Anterior cingulate cortex (tissue), 58 donors: ENCODE data around the gene GRIN1.

Experiments used
- DNase-seq, 58 donors: peaks; one replicate each; lab custom pipeline; 2025; lab: John Stamatoyannopoulos, UW

GRIN1 gene

GRCh38 chr9:137188490-137189296 is 49.7 kb downstream of the GRIN1 start, which contains the start of the genes ANAPC2 and SSNA1:
TSS of gene ANAPC2 (minus strand) at chr9:137188560. CDS start at chr9:137188532, 28 bp downstream.
TSS of gene SSNA1 (plus strand) at chr9:137188676. CDS start at chr9:137188727, 51 bp downstream.
- peak; percentile 30 to 95 (median 90) for DNase-seq

GRCh38 chr9:137189297-137190295 is 50.6 kb downstream of the GRIN1 start:
- no peak for DNase-seq

DNA sequence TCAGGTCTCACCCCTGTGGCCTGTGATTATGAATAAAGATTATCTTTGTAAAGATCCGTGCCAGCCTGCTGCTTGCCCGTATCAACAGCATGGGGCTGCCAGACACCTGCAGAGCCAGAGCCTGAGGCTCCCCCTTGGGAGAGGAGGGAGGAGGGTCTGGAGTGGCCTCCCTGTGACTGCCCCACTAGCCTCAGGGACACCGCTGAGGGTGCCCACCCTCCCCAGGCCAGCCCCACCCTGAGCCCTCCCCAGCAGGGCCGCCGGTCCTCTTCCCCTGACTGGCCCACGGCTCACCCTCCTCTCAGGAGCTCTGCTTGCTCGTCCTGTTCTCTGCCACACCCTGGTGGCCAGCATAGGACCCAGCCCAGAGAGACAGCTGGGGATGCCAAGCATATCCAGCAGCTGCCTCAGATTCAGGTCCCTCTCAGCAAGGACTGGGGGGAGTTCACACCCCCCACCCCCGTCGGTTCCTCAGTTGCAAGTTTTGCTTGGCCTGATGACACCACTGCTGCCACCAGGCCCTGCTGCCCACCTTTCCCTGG is 51.4 kb downstream of the GRIN1 start:
- no peak for DNase-seq

DNA sequence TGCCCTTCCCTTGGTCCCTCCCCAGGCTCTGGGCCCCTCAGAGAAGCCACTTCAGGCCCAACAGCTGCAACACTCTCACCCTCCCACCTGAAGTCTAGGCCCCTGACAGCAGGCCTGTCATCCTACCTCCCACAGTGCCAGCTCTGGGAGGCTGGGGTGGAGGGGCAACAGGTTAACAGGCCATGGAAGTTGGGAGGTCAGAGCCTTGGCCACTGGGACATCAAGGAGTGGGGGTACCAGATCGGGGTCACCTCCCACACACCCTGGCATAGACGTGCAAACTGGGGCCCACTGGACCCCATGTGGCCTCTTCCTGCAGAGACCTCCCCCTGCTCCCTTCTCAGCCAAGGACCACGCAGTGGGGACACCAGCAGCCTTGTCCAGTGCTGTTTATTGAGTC is 52.3 kb downstream of the GRIN1 start:
- DNase-seq: no peak

GRCh38 chr9:137191691-137192447 is 52.9 kb downstream of the GRIN1 start:
- DNase-seq: peak in 48 of 58 donors; percentile 8 to 87 (median 58)

DNA sequence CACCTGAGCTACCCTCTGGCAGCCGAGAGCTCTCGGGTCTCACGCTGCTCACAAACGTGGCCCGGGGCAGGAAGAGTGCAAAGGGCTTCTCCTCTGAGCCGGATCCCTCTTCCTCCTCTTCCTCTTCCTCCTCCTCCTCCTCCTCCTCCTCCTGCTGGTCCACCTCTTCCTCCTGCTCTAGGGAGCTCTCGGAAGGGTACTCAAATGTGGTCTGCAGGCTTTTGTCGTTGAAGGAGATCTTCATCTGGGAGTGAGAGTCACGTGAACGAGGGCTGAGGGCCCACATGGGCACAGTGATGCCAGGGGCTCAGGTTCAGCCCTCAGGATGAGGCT is 53.5 kb downstream of the GRIN1 start:
- DNase-seq: no peak

DNA sequence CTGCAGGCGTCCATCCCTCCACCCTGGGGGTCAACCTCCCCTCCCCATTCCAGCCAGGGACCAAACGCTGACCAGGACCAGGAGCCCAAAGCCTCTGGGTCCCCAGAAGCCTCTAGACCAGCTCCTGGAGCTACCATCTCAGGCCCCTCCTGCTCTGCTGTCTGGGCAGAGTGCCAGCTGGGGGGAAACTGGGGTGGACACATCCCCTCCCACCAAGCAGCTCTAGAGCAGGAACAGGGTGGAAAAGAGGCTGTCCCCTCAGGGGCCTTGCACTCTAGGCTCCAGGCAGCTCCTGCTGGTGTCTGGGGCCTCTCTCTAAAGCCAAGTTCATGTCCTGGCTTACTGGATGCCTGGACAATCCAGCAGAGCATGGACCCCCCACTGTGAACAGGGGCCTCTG is 53.9 kb downstream of the GRIN1 start:
- no peak for DNase-seq

DNA sequence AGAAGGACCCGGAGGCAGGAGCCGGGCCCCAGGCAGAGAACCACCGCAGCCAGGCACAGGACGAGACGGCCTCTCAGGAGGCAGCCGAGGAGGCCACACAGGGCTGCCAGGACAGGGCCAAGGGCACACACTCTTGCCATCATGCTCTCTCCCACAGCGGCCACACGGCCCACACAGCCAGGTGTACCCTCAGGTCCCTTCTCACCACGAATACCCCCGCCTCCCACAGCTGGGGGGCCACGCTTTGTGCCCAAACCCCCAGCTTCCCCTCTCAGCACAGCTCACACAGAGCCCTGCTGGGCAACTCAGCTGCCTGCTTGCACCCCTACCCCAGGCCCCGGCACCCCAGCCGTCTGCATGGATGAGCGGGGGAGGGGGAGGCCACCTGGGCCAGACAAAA is 54.8 kb downstream of the GRIN1 start:
- no peak for DNase-seq

DNA sequence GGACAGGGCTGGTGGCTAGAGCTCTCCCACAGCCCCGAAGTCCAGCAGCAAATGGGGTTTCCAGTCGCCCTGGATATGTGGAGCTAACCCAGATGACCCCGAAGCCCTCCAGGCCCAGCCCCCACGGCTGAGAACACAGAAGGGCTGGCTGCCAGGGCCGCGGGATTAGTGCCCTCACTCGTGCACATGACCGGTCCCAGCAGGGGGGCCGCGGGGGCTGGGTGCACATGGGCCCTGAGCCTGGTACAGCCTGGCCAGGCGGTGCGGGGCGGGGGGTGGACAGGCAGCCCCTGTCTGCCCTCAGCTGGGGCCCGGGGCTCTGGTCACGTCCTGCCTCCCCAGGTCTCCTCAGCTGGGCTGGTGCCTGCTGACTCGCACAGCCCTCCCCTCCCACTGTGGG is 55.4 kb downstream of the GRIN1 start:
- peak in 55 of 58 donors; percentile 22 to 97 (median 82) for DNase-seq

GRCh38 chr9:137194909-137195308 is 56.0 kb downstream of the GRIN1 start:
- DNase-seq: peak in 2 of 58 donors; percentile 49 to 58

DNA sequence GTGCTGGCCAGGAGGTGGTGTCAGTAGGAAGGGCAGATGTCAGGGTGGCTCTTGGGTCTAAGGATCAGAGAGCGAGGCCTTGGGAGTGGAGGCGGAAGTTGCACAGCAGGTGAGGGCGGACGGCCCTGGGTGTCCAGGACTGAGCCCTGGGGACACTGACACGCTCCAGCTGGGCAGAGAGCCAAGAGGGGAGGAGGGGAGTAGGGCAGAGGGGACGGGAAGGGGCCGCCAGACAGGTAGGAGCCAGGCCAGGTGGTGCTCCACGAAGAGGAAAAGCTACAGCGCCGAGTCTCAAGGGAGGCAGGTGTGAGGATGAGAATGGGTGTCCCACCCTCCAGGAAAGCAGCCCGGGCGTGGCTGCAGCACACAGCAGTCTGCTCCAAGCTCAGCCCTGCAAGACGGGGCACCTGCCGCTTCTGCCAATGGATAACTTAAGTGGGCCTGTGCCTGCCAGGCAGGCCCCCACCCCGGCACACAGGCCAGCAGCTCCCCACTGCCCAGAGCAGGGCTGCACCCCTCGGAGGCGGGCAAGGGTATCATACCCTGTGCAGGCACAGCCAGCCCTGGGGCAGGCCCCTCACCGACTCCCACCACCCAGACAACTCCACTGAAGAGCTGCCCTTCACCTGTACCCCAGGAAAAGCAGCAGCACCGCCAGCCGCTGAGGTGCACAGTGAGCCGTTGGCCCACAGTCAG is 56.7 kb downstream of the GRIN1 start:
- peak in 1 of 58 donors; percentile 24 for DNase-seq

DNA sequence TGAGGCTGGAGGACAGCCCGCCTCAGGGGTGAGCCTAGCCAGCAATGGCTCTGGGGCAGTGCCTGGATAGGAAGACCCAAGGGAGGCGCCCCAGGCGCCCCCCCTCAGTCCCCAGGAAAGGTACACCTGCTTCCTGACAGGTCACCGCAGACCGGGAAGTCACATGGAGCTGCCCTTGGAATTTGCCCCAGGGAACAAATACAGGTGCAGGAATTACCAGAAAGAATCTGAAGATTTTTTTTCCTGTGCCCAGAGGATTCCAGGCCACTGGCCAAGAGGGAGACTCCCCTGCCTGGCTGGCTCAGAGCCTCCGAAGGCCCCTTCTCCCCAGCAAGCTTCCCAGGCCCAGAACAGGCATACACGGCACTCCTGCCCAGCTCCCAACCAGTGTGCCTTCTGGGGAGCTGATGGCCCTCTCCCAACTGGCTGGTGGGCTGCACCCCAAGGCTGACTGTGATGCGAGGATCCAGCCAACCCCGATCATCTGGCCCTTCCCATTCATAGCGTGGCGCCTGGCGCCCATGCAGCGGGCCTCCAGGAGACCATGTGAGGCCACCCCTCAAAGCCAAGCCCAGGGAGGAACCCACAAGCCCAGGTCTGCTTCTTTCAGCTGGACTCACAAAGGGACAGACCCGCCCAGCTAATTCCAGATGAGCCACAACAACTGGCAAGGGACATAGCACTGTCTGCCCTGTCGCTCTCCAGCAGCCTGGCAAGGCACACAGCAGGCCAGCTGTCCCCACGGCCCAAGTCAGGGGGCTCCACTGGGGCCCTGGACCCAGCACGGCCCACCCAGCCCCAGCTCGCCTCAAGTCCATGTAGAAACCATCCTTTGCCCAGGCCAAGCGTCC is 59.3 kb downstream of the GRIN1 start:
- DNase-seq: peak in 4 of 58 donors; percentile 7 to 57 (median 38)

DNA sequence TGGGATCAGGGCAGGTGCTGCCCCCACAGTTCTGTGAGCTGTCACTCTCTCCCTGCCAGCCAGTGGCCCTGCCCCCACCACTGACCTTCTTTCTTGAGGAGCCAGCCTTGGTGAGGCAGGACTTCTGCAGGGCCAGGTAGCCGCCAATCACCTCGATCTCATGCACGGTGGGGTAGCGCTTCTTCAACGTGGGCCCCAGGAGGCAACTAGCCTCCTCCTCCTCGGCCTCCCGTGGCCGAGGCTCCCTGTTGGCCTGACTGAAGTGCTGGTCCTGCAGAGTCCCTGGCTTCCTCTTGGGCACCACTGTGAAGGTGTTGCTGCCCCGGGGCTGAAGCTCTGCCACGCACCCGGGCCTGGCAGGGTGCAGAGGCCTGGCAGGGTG is 59.9 kb downstream of the GRIN1 start:
- DNase-seq: no peak

GRCh38 chr9:137199411-137200121 is 60.6 kb downstream of the GRIN1 start:
- DNase-seq: no peak

GRCh38 chr9:137200311-137201204 is 61.6 kb downstream of the GRIN1 start, which contains the start of gene TPRN:
TSS of gene TPRN (minus strand) at chr9:137200741. CDS start at chr9:137200711, 30 bp downstream.
- peak; percentile 70 to 99 (median 98) for DNase-seq

- DNase-seq: no peak
Measured at GRCh38 chr9:137201205-137201868, 62.4 kb downstream of the GRIN1 start.
